Endodermal cell (in vitro differentiated cells): ENCODE measurements around the gene DHRS9. TPM values are rescaled to one million over a fixed set of nuclear protein-coding genes. Genes with fewer than 3 reads are reported as not detected.
"Not testable (repeated sequence)": the region's sequence is repeated elsewhere in the genome, so short reads cannot be mapped to it uniquely, and the experiment has no call there.

Experiments
- DNase-seq: peaks from one replicate; pipeline ENCODE4 v3.0.0-alpha.2; 2017
- H3K27ac ChIP-seq: 2 replicates; pipeline ENCODE4 v1.5.1; 2013; ENCODE audit warnings: mild to moderate bottlenecking, low read depth, low read length, moderate library complexity
- H3K27me3 ChIP-seq: 2 replicates; pipeline ENCODE4 v1.6.1; 2013; ENCODE audit warnings: mild to moderate bottlenecking, low read length, moderate library complexity; ENCODE audit not compliant: insufficient read depth, control insufficient read depth, poor library complexity, severe bottlenecking
- H3K36me3 ChIP-seq: 2 replicates; pipeline ENCODE4 v1.7.0; 2013; ENCODE audit warnings: mild to moderate bottlenecking, low read length, moderate library complexity; ENCODE audit not compliant: control insufficient read depth, insufficient read depth
- H3K4me1 ChIP-seq: one replicate; pipeline ENCODE4 v1.7.0; 2013; ENCODE audit warnings: low read length; ENCODE audit not compliant: control insufficient read depth, insufficient read depth
- H3K4me3 ChIP-seq: 2 replicates; pipeline ENCODE4 v1.5.1; 2013; ENCODE audit warnings: mild to moderate bottlenecking, low read length, moderate library complexity
- H3K9ac ChIP-seq: 2 replicates; pipeline ENCODE4 v1.6.1; 2013; ENCODE audit warnings: mild to moderate bottlenecking, low read length, moderate library complexity; ENCODE audit not compliant: poor library complexity, severe bottlenecking; ENCODE audit errors: extremely low read depth
- H3K9me3 ChIP-seq: 2 replicates; pipeline ENCODE4 v1.6.1; 2013; ENCODE audit warnings: mild to moderate bottlenecking, low read length, moderate library complexity; ENCODE audit not compliant: control insufficient read depth
- H3K27ac Mint-ChIP-seq: 2 replicates; pipeline ENCODE4 v1.8.0; 2020; ENCODE audit warnings: mixed read lengths
- H3K27me3 Mint-ChIP-seq: 2 replicates; pipeline ENCODE4 v1.8.0; 2021; ENCODE audit warnings: mild to moderate bottlenecking, mixed read lengths; ENCODE audit not compliant: insufficient read depth
- H3K36me3 Mint-ChIP-seq: 2 replicates; pipeline ENCODE4 v1.8.0; 2020; ENCODE audit warnings: low read depth, mixed read lengths
- H3K4me1 Mint-ChIP-seq: 2 replicates; pipeline ENCODE4 v1.8.0; 2020; ENCODE audit warnings: mixed read lengths
- H3K4me3 Mint-ChIP-seq: 2 replicates; pipeline ENCODE4 v1.8.0; 2020; ENCODE audit warnings: mild to moderate bottlenecking, moderate library complexity, mixed read lengths
- H3K9me3 Mint-ChIP-seq: 2 replicates; pipeline ENCODE4 v1.8.0; 2020; ENCODE audit warnings: mild to moderate bottlenecking, mixed read lengths
- CTCF ChIP-seq: fragments of 200-600 bp; sonication (generic); conservative IDR thresholded peaks from 2 replicates; pipeline ENCODE4 v1.5.0; 2021; ENCODE audit warnings: antibody characterized with exemption, mild to moderate bottlenecking
- WGBS, 2 experiments: methylation state at CpG; one replicate each; pipeline versions ENCODE4 v1.1.5 to v1.1.7; 2013; ENCODE audit warnings: missing lambda C conversion rate in 2 of 2, mixed read lengths in 1 of 2; ENCODE audit not compliant: insufficient coverage in 1 of 2, insufficient read length in 1 of 2; 5-methylcytosine and 5-hydroxymethylcytosine counted together
- total RNA-seq, 2 donors: library from RNA; stranded (reverse); fragmentation: NEBNext Ultra II Directional in 1 of 2; extraction: Animal tissue kit (Norgen Biotek cat#: 25700) in 1 of 2; gene quantifications; 2 replicates in 1 of 2; 3 replicates in 1 of 2; pipeline ENCODE4 v1.2.1, GENCODE V29; 2021

The DHRS9 gene
- total RNA-seq, 2 donors from 2014 or later: not detected

GRCh38 chr2:169119851-169120250 lies 50.5 kb downstream of the DHRS9 start:
- Mint-ChIP-seq H3K4me1 (no peaks in the 10 kb centered on the region), H3K27ac (no peak overlapping the region), H3K27me3 (peaks cover 3% of the 10 kb centered on the region), H3K36me3 (no peaks in the 10 kb centered on the region), H3K9me3 (no peaks in the 10 kb centered on the region), H3K4me3 (no peak overlapping the region)
- Histone ChIP-seq H3K27me3 (no peaks in the 10 kb centered on the region), H3K9me3 (peaks cover 4% of the 10 kb centered on the region), H3K4me3 (no peak overlapping the region), H3K9ac (no peak overlapping the region), H3K36me3 (no peaks in the 10 kb centered on the region), H3K4me1 (no peaks in the 10 kb centered on the region), H3K27ac (no peak overlapping the region)
- WGBS, 2 experiments: 95 to 100% methylated on average over 2 to 4 of the region's 4 CpGs
- no peak for TF ChIP-seq CTCF
- no peak for DNase-seq

- H3K36me3 Mint-ChIP-seq: no peaks in the 10 kb centered on the region
- WGBS, 2 experiments: 92 to 100% methylated on average over 5 of the region's 5 CpGs
- H3K27me3 Mint-ChIP-seq: no peaks in the 10 kb centered on the region
- H3K4me1 Mint-ChIP-seq: peaks cover 2% of the 10 kb centered on the region
- no peak overlapping the region for H3K27ac ChIP-seq
- H3K27ac Mint-ChIP-seq: no peak overlapping the region
- DNase-seq: no peak
- H3K36me3 ChIP-seq: no peaks in the 10 kb centered on the region
- H3K9ac ChIP-seq: no peak overlapping the region
- no peak overlapping the region for H3K4me3 Mint-ChIP-seq
- no peak for TF ChIP-seq CTCF
- H3K4me1 ChIP-seq: no peaks in the 10 kb centered on the region
- no peaks in the 10 kb centered on the region for H3K9me3 Mint-ChIP-seq
- no peaks in the 10 kb centered on the region for H3K27me3 ChIP-seq
- no peaks in the 10 kb centered on the region for H3K9me3 ChIP-seq
- no peak overlapping the region for H3K4me3 ChIP-seq
Measured at GRCh38 chr2:169129703-169130243, 60.4 kb downstream of the DHRS9 start.

GRCh38 chr2:169131587-169132512 lies 62.5 kb downstream of the DHRS9 start:
- no peaks in the 10 kb centered on the region for H3K9me3 ChIP-seq
- no peaks in the 10 kb centered on the region for H3K36me3 Mint-ChIP-seq
- DNase-seq: no peak
- no peaks in the 10 kb centered on the region for H3K27me3 Mint-ChIP-seq
- no peaks in the 10 kb centered on the region for H3K36me3 ChIP-seq
- no peaks in the 10 kb centered on the region for H3K27me3 ChIP-seq
- peaks cover 7% of the 10 kb centered on the region for H3K4me1 Mint-ChIP-seq
- H3K4me1 ChIP-seq: peaks cover under 1% of the 10 kb centered on the region
- 47 to 50% methylated on average over 7 to 8 of the region's 9 CpGs for WGBS, 2 experiments
- no peak overlapping the region for H3K27ac ChIP-seq
- H3K4me3 Mint-ChIP-seq: no peak overlapping the region
- TF ChIP-seq CTCF: peak; percentile 85
- no peak overlapping the region for H3K27ac Mint-ChIP-seq
- no peaks in the 10 kb centered on the region for H3K9me3 Mint-ChIP-seq
- H3K9ac ChIP-seq: no peak overlapping the region
- no peak overlapping the region for H3K4me3 ChIP-seq

GRCh38 chr2:169134272-169134671 lies 64.9 kb downstream of the DHRS9 start:
- H3K9me3 Mint-ChIP-seq, H3K36me3 ChIP-seq, H3K36me3 Mint-ChIP-seq, H3K9me3 ChIP-seq, H3K27ac Mint-ChIP-seq, DNase-seq, H3K4me3 ChIP-seq, H3K9ac ChIP-seq, H3K27ac ChIP-seq, H3K27me3 ChIP-seq, H3K27me3 Mint-ChIP-seq, H3K4me1 ChIP-seq, H3K4me3 Mint-ChIP-seq: not testable (repeated sequence)
- whole genome bisulfite sequencing, 2 experiments: 80 to 100% methylated on average over 5 to 6 of the region's 6 CpGs
- H3K4me1 Mint-ChIP-seq: peaks cover 26% of the 10 kb centered on the region

- peak overlapping the region; percentile 67 for H3K27ac Mint-ChIP-seq
- not testable (repeated sequence) for H3K4me3 Mint-ChIP-seq, H3K36me3 Mint-ChIP-seq, H3K4me3 ChIP-seq, H3K4me1 ChIP-seq, H3K27me3 Mint-ChIP-seq, H3K9me3 ChIP-seq, H3K27me3 ChIP-seq, H3K9me3 Mint-ChIP-seq, H3K36me3 ChIP-seq, H3K27ac ChIP-seq, H3K9ac ChIP-seq
- DNase-seq: peak; percentile 66
- WGBS, 2 experiments: 77% methylated on average over 4 of the region's 5 CpGs; no CpG with 5 or more reads in 1 of the 2 experiments
- peaks cover 39% of the 10 kb centered on the region for H3K4me1 Mint-ChIP-seq
Measured at GRCh38 chr2:169136428-169136827, 67.1 kb downstream of the DHRS9 start.
